ENCODE results near the gene DOCK8.
"Not testable (repeated sequence)": the region's sequence is repeated elsewhere in the genome, so short reads cannot be mapped to it uniquely, and the experiment has no call there.

DOCK8 gene

DNA sequence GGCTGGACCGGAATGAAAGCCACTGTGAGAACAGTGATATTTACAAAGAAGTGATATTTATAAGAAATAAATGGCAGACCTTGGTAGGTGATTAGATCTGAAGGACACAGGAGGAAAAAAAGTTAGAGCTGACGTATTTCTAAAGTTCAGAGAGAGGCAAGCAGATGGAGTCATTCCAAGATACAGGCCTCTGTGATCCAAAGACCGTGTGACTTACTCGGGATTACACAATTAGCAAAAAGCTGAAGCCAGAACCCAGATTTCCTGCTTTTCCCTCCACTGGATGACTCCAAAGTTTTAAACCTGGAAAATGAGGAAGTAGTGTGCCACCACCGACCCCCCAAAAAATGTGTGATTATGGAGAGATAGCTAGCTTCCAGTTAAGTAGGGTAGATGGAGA lies 3.1 kb upstream of the DOCK8 start:
- TF ChIP-seq, protein P1, sequence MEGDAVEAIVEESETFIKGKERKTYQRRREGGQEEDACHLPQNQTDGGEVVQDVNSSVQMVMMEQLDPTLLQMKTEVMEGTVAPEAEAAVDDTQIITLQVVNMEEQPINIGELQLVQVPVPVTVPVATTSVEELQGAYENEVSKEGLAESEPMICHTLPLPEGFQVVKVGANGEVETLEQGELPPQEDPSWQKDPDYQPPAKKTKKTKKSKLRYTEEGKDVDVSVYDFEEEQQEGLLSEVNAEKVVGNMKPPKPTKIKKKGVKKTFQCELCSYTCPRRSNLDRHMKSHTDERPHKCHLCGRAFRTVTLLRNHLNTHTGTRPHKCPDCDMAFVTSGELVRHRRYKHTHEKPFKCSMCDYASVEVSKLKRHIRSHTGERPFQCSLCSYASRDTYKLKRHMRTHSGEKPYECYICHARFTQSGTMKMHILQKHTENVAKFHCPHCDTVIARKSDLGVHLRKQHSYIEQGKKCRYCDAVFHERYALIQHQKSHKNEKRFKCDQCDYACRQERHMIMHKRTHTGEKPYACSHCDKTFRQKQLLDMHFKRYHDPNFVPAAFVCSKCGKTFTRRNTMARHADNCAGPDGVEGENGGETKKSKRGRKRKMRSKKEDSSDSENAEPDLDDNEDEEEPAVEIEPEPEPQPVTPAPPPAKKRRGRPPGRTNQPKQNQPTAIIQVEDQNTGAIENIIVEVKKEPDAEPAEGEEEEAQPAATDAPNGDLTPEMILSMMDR (IDR thresholded peaks at IDR 0.05; ENCODE audit: control extremely low read depth, extremely low read depth, low read depth, missing control alignments), result no peak
- CTCF ChIA-PET, result interaction anchor here (1.0 to 1.5 kb wide), 3 partner anchors 11 to 84 kb away, joined by 3 to 6 read pairs (median 3); no protein-coding TSS in a partner anchor
- POLR2A ChIA-PET, result no interaction called here

DNA sequence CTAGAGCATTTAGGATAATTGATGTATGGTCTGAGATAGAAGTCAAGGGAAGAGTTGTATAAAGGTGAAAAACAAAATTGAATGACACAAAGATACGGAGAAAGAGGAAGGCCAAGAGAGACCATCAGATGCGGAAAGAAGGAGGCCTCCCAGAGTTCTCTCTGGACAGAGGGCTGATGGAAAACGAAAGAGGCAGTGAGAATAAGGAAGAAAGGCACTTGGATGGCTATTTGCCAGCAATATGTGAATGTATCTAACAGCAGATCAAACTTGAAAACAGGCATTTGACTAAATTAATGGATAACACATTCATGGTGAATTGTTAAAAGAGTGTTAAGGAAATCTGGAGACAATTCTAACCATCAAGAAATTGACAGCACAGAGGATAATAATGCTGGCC lies 2.4 kb upstream of the DOCK8 start:
- DNase-seq (ENCODE audit: extremely low spot score), result no peak
- TF ChIP-seq, protein P1 (IDR thresholded peaks at IDR 0.05; ENCODE audit: control extremely low read depth, extremely low read depth, low read depth, missing control alignments), result no peak
- ChIA-PET CTCF (interaction anchor here (1.3 kb wide), 1 partner anchor 10 kb away, joined by 6 read pairs; no protein-coding TSS in a partner anchor), POLR2A (no interaction called here)

More for the DNA sequence above, 3.1 kb upstream of the DOCK8 start:
- DNase-seq (ENCODE audit: extremely low spot score), result no peak

DNA sequence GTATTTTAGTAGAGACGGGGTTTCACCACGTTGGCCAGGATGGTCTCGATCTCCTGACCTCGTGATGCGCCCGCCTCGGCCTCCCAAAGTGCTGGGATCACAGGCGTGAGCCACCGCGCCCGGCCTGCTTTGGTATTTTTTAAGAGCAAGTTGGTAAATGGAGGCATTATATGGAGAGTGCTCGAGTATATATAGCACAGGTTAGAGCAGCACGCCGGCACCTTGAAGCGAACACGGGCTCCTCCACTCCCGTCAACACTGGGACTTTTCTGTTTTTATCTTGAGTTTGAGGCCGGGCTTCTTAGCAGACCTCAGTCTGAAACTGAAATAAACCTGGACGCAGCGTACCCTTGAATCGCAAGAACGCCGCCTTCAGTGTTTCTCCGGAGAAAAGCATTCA lies 764 bp upstream of the DOCK8 start:
- ChIA-PET POLR2A (interaction anchor here (0.5 kb wide), 1 partner anchor 28 kb away, joined by 3 read pairs; no protein-coding TSS in a partner anchor), CTCF (interaction anchor here (0.8 to 3.1 kb wide), 13 partner anchors 8 to 84 kb away, joined by 3 to 24 read pairs (median 6); no protein-coding TSS in a partner anchor)
- DNase-seq (ENCODE audit: extremely low spot score), result not testable (repeated sequence)

DNA sequence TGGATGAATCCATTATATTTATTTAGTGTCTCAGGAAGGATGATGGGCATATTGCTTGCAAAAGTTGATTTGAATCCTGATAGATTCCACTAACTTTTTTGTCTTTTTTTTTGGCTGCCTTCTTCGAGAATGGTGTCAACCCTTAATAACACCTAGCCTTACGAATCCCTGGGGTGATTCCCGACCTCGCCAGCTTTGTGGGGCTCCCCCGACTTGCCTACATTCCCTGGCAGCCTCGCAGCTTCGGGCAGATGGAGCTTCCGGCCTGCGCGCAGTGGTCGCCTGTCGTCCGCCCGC lies 366 bp upstream of the DOCK8 start:
- TF ChIP-seq, protein P1 (IDR thresholded peaks at IDR 0.05; ENCODE audit: control extremely low read depth, extremely low read depth, low read depth, missing control alignments), result no peak
- DNase-seq (ENCODE audit: extremely low spot score), result no peak
- ChIA-PET CTCF (interaction anchor here (0.8 to 3.1 kb wide), 17 partner anchors 8 to 248 kb away, joined by 3 to 24 read pairs (median 6); no protein-coding TSS in a partner anchor), POLR2A (interaction anchor here (0.5 kb wide), 1 partner anchor 28 kb away, joined by 3 read pairs; no protein-coding TSS in a partner anchor)

DNA sequence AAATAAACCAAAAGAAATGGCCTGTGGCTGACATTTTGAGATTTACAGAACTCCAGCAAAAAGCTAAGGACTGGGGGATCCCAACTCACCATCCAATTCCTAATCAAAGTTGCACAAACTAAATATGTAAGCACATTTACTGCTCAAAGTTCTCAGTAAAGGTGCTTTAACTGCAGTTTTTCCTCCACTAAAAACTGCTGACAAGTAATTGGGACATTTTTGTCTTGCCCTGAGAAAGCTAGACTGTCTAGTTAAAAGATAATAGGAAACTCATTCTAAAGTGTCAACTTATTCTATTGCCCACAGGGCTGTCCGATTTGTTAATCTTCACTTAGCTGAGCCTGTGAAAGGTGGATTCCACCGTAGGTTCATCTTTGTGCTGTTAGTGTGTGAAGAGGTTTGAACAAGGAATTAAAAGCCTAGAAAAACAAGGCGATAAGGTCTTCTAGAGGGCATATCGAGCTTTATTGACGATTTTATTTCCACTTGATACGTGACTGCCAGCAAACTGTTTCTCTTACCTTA lies 1.0 kb downstream of the DOCK8 start:
- POLR2A ChIA-PET, result no interaction called here
- no peak for DNase-seq (ENCODE audit: extremely low spot score)
- CTCF ChIA-PET, result interaction anchor here (0.8 to 3.1 kb wide), 14 partner anchors 9 to 90 kb away, joined by 3 to 24 read pairs (median 6); no protein-coding TSS in a partner anchor
- TF ChIP-seq, protein P1 (IDR thresholded peaks at IDR 0.05; ENCODE audit: control extremely low read depth, extremely low read depth, low read depth, missing control alignments), result no peak

DNA sequence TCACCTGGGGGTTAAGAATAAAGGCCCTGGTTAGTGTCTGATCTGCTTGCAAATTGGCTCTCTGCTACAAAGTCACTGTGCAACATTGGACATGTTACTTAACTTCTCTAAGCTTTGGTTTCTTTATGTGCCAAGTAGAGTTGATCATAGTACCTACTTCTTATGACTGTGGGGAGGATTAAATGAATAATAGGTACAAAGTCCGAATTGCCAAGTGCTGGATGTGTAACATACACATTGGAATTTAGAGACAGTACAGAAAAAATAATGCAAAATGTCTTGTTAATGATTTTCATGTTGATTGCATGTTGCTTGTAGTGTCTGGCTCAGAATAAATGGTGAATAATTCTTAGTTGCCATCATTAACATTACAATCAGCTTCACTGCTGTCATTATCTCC lies 2.2 kb downstream of the DOCK8 start:
- TF ChIP-seq, protein P1 (IDR thresholded peaks at IDR 0.05; ENCODE audit: control extremely low read depth, extremely low read depth, low read depth, missing control alignments), result no peak
- ChIA-PET POLR2A (no interaction called here), CTCF (interaction anchor here (1.0 to 1.1 kb wide), 2 partner anchors 19 to 90 kb away, joined by 3 read pairs; no protein-coding TSS in a partner anchor)
- no peak for DNase-seq (ENCODE audit: extremely low spot score)

DNA sequence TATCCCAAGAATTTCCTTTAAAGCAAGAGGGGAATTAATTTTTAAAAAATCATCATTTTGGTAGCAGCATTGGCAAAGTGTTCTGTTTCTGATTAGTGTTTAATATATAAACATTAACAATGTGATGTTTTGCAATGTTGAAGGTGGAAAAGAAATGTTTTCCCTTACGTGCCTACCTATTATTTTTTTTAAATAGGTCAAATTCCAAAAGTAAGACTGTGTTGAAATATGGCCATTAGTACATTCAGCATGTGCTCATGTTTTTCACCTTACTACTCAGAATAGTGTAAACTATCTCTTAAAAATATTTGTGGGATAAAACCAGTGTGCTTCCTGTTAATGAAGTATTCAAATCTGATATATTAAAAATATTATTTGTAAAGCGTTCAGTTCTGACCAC lies 3.3 kb downstream of the DOCK8 start:
- TF ChIP-seq, protein P1 (IDR thresholded peaks at IDR 0.05; ENCODE audit: control extremely low read depth, extremely low read depth, low read depth, missing control alignments), result no peak
- POLR2A ChIA-PET, result no interaction called here
- CTCF ChIA-PET, result no interaction called here

DNA sequence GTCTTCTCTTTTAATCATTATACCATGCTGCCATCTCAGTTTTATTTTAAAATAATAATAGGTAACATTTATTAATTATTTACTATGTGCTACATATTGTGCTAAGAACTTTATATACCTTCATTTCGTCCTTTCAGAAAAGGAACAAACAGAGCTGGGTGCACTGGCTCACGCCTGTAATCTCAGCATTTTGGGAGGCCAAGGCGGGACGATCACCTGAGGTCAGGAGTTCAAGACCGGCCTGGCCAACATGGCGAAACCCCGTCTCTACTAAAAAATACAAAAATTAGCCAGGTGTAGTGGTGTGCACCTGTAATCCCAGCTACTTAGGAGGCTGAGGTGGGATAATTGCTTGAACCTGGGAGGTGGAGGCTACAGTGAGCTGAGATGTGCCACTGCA lies 4.4 kb downstream of the DOCK8 start:
- CTCF ChIA-PET; DNase-seq (ENCODE audit: extremely low spot score): not testable (repeated sequence)
- POLR2A ChIA-PET, result interaction anchor here (0.6 kb wide), 1 partner anchor 1823 kb away, joined by 7 read pairs; no protein-coding TSS in a partner anchor

More for the DNA sequence above, 3.3 kb downstream of the DOCK8 start:
- no peak for DNase-seq (ENCODE audit: extremely low spot score)
